Ascending aorta (tissue), 2 donors: ENCODE measurements around the gene NEK2. TPM values are rescaled to one million over a fixed set of nuclear protein-coding genes. Genes with fewer than 3 reads are reported as not detected.

Source experiments
- DNase-seq, 2 donors: peaks; one replicate each; pipeline ENCODE4 v3.0.0-alpha.2; 2019; ENCODE audit warnings: low spot score in 2 of 2
- H3K27ac ChIP-seq, 2 donors: fragments of 200-600 bp; sonication (generic); one replicate each; pipeline ENCODE4 v1.5.1; 2016 to 2017; ENCODE audit warnings: mild to moderate bottlenecking in 1 of 2
- H3K27me3 ChIP-seq: fragments of 200-600 bp; sonication (generic); one replicate; pipeline ENCODE4 v1.5.1; 2017
- H3K36me3 ChIP-seq, 2 donors: fragments of 200-600 bp; sonication (generic); one replicate each; pipeline ENCODE4 v1.5.1; 2016
- H3K4me1 ChIP-seq, 2 donors: fragments of 200-600 bp; sonication (generic); one replicate each; pipeline ENCODE4 v1.5.1; 2016 to 2017; ENCODE audit warnings: mild to moderate bottlenecking in 1 of 2
- H3K4me3 ChIP-seq, 2 donors: fragments of 200-600 bp; sonication (generic); one replicate each; pipeline ENCODE4 v1.5.1; 2016 to 2017; ENCODE audit warnings: mild to moderate bottlenecking in 1 of 2
- H3K9me3 ChIP-seq, 2 donors: fragments of 200-600 bp; sonication (generic); one replicate each; pipeline ENCODE4 v1.5.1; 2016
- CTCF ChIP-seq, 3 experiments: fragments of 200-600 bp in 2 of 3; fragments of 450-650 bp in 1 of 3; sonication (generic) in 2 of 3; IDR thresholded peaks; one replicate each; pipeline ENCODE4 v1.5.1; 2016 to 2019; ENCODE audit warnings: antibody characterized with exemption in 3 of 3, mild to moderate bottlenecking in 1 of 3, moderate library complexity in 1 of 3
- intact Hi-C: fragments of 100-400 bp; cut with DNase I; formaldehyde crosslinking; loops from one replicate; pipeline ENCODE4 v1.15.1; 2023
- total RNA-seq: library from RNA; depleted of rRNA; stranded (reverse); fragments of >200 nt; gene quantifications from one replicate; pipeline ENCODE4 v1.1.0, GENCODE V29; 2016

The NEK2 gene
- total RNA-seq, 1 donor from 2014 or later, result not detected

- Histone ChIP-seq H3K27ac (no peak overlapping the region), H3K4me3 (no peak overlapping the region), H3K4me1 (no peaks in the 10 kb centered on the region), H3K9me3 (no peaks in the 10 kb centered on the region), H3K27me3 (no peaks in the 10 kb centered on the region), H3K36me3 (no peaks in the 10 kb centered on the region)
- no peak for DNase-seq
- intact Hi-C loops, result no loop called here
- no peak for TF ChIP-seq CTCF (IDR thresholded peaks at IDR 0.05)
Observed at GRCh38 chr1:211708006-211708405, 32.6 kb upstream of the NEK2 start.

- Histone ChIP-seq H3K27ac (no peak overlapping the region), H3K4me1 (no peaks in the 10 kb centered on the region), H3K4me3 (no peak overlapping the region), H3K9me3 (no peaks in the 10 kb centered on the region), H3K36me3 (no peaks in the 10 kb centered on the region), H3K27me3 (no peaks in the 10 kb centered on the region)
- DNase-seq, result no peak
- TF ChIP-seq CTCF (IDR thresholded peaks at IDR 0.05), result no peak
- intact Hi-C loops, result no loop called here
Observed at GRCh38 chr1:211705467-211706091, 30.2 kb upstream of the NEK2 start.

- intact Hi-C loops, result no loop called here
- no peak for TF ChIP-seq CTCF (IDR thresholded peaks at IDR 0.05)
- Histone ChIP-seq H3K4me3 (no peak overlapping the region), H3K27me3 (no peaks in the 10 kb centered on the region), H3K27ac (no peak overlapping the region), H3K9me3 (no peaks in the 10 kb centered on the region), H3K36me3 (no peaks in the 10 kb centered on the region), H3K4me1 (no peaks in the 10 kb centered on the region)
- DNase-seq, result no peak
Observed at GRCh38 chr1:211704543-211704942, 29.1 kb upstream of the NEK2 start.

DNA sequence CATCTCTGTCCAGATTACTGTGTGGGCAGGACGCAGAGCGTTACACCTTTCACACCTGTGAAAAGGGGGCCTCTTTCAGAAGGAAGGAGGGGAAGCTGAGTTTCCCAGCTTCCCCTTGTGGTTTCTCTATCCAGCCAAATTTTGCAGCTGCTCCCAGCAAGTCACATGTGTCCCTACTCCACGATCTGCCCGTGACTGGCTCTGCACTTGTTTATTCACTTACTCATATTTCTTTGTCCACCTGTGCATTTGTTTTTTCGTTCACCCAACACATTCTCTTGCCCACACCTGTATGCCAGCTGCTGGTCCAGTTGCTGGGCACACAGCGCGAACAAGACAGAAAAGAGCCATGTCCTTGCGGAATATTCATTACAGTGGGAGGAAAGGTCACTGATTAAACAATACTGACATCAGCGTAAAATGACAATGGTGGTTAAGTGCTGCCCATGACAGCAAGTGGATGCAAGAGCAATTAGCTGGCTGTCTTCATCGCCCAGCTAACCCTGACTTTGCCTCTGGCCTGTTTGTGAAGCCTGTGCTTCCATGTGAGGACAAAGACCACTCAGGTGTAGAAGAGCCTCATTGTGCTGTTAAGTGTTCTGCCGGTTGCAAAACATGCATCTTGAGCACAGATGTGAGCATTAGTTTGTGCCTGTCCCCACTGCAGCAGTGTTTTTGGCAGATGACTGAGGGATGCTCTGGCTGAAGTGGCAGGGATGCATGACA lies 28.6 kb upstream of the NEK2 start:
- Histone ChIP-seq H3K9me3 (no peaks in the 10 kb centered on the region), H3K4me3 (no peak overlapping the region), H3K27ac (no peak overlapping the region), H3K36me3 (no peaks in the 10 kb centered on the region), H3K27me3 (no peaks in the 10 kb centered on the region), H3K4me1 (no peaks in the 10 kb centered on the region)
- TF ChIP-seq CTCF (IDR thresholded peaks at IDR 0.05), result no peak
- DNase-seq, result no peak
- intact Hi-C loops, result no loop called here

GRCh38 chr1:211701733-211702132 lies 26.3 kb upstream of the NEK2 start:
- no peaks in the 10 kb centered on the region for H3K36me3 ChIP-seq
- no peaks in the 10 kb centered on the region for H3K27me3 ChIP-seq
- no peaks in the 10 kb centered on the region for H3K4me1 ChIP-seq
- H3K4me3 ChIP-seq, result no peak overlapping the region
- no peak overlapping the region for H3K27ac ChIP-seq
- intact Hi-C loops, result no loop called here
- TF ChIP-seq CTCF (IDR thresholded peaks at IDR 0.05), result no peak
- DNase-seq, result no peak
- no peaks in the 10 kb centered on the region for H3K9me3 ChIP-seq
